Stomach (tissue), 9 donors: ENCODE results near the gene ZNF81. TPM values are rescaled to one million over a fixed set of nuclear protein-coding genes. Genes with fewer than 3 reads are reported as not detected.
"Not testable (repeated sequence)": the region's sequence is repeated elsewhere in the genome, so short reads cannot be mapped to it uniquely, and the experiment has no call there.

Experiments
- DNase-seq, 2 donors: peaks; one replicate each; pipeline versions ENCODE4 v3.0.0 to v3.0.0-alpha.2; 2013 to 2019
- H3K27ac ChIP-seq, 5 donors: fragments of 200-600 bp in 4 of 5; sonication (generic) in 4 of 5; one replicate each; pipeline ENCODE4 v1.5.1; 2013 to 2019; ENCODE audit warnings: mild to moderate bottlenecking in 1 of 5, moderate library complexity in 1 of 5
- H3K27me3 ChIP-seq, 3 donors: fragments of 200-600 bp; sonication (generic); one replicate each; pipeline ENCODE4 v1.5.1; 2017 to 2019; ENCODE audit warnings: mixed run types in 1 of 3
- H3K36me3 ChIP-seq, 4 donors: fragments of 200-600 bp; sonication (generic); 1 replicate in 3 of 4; 2 replicates in 1 of 4; pipeline ENCODE4 v1.5.1; 2016 to 2019
- H3K4me1 ChIP-seq, 4 donors: fragments of 200-600 bp; sonication (generic); one replicate each; pipeline ENCODE4 v1.5.1; 2016 to 2019
- H3K4me3 ChIP-seq, 4 donors: fragments of 200-600 bp; sonication (generic) in 3 of 4; one replicate each; pipeline ENCODE4 v1.5.1; 2016 to 2019; ENCODE audit warnings: mild to moderate bottlenecking in 1 of 4
- H3K9me3 ChIP-seq, 4 donors: fragments of 200-600 bp; sonication (generic); one replicate each; pipeline ENCODE4 v1.5.1; 2016 to 2019
- EP300 ChIP-seq: sonication (generic); formaldehyde crosslinking; IDR thresholded peaks from one replicate; pipeline ENCODE4 v1.6.1; 2017; ENCODE audit warnings: antibody characterized with exemption
- POLR2A ChIP-seq, 4 donors: fragments of 450-650 bp; IDR thresholded peaks; one replicate each; pipeline ENCODE4 v1.6.1; 2016; ENCODE audit warnings: antibody characterized with exemption in 4 of 4, control low read depth in 2 of 4, mild to moderate bottlenecking in 1 of 4, moderate library complexity in 1 of 4
- POLR2AphosphoS5 ChIP-seq, 3 donors: sonication (generic); formaldehyde crosslinking; IDR thresholded peaks; one replicate each; pipeline ENCODE4 v1.6.1; 2016; ENCODE audit warnings: antibody characterized with exemption in 3 of 3
- WGBS, 5 donors: extraction: QIAGEN DNeasy Blood & Tissue Kit in 3 of 5; methylation state at CpG; one replicate each; pipeline versions ENCODE4 v1.1.5 to v1.1.7; 2013 to 2018; 5-methylcytosine and 5-hydroxymethylcytosine counted together
- intact Hi-C: fragments of 100-400 bp; cut with DNase I; formaldehyde crosslinking; loops from one replicate; pipeline ENCODE4 v1.15.1; 2023; ENCODE audit warnings: low total_unique reads
- polyA plus RNA-seq, 3 donors: library from polyadenylated mRNA; stranded (reverse); fragments of 200-250 nt; gene quantifications; one replicate each; pipeline ENCODE4 v1.2.3, GENCODE V29; 2013
- total RNA-seq, 5 donors: library from RNA; depleted of rRNA; stranded (reverse); fragments of >200 nt; gene quantifications; one replicate each; pipeline versions ENCODE4 v1.1.0 to v1.2.3, GENCODE V29; 2014 to 2016
- TF ChIP-seq, protein P1 (sequence below), 7 experiments: fragments of 450-650 bp in 4 of 7; fragments of 200-600 bp in 3 of 7; sonication (generic) in 3 of 7; IDR thresholded peaks; one replicate each; pipeline ENCODE4 v1.5.1; 2016 to 2019; ENCODE audit warnings: antibody characterized with exemption in 7 of 7, control low read depth in 2 of 7, mild to moderate bottlenecking in 1 of 7
- donor health status: healthy with polysubstance abuse.
- donor health status: Bipolar disorder and iron deficiency.
- donor health status: healthy.

Gene ZNF81
- total and polyA plus RNA-seq, 8 donors: 0.46 to 10.5 (median 2.5) TPM

DNA sequence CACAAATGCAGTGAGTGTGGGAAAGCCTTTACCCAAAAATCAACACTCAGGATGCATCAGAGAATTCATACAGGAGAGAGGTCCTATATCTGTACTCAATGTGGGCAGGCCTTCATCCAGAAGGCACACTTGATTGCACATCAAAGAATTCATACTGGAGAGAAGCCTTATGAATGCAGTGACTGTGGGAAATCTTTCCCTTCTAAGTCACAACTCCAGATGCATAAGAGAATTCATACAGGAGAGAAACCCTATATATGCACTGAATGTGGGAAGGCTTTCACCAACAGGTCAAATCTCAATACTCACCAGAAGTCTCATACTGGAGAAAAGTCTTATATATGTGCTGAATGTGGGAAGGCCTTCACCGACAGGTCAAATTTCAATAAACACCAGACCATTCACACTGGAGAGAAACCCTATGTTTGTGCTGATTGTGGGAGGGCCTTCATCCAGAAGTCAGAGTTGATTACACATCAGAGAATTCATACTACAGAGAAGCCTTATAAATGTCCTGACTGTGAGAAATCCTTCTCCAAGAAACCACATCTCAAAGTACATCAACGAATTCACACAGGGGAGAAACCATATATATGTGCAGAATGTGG is 79.3 kb downstream of the ZNF81 start:
- H3K36me3 ChIP-seq: peaks cover 0 to 26% (median 17%) of the 10 kb centered on the region in 4 donors
- 72 to 100% (median 93%) methylated on average over 2 of the region's 2 CpGs for WGBS, 5 donors
- H3K27ac ChIP-seq: no peak overlapping the region
- intact Hi-C loops: no loop called here
- no peaks in the 10 kb centered on the region for H3K4me1 ChIP-seq
- DNase-seq: no peak
- peaks cover 0 to 70% (median 53%) of the 10 kb centered on the region in 4 donors for H3K9me3 ChIP-seq
- TF ChIP-seq EP300 (no peak), POLR2AphosphoS5 (IDR thresholded peaks at IDR 0.05) (no peak), POLR2A (IDR thresholded peaks at IDR 0.05) (no peak)
- TF ChIP-seq, protein P1, sequence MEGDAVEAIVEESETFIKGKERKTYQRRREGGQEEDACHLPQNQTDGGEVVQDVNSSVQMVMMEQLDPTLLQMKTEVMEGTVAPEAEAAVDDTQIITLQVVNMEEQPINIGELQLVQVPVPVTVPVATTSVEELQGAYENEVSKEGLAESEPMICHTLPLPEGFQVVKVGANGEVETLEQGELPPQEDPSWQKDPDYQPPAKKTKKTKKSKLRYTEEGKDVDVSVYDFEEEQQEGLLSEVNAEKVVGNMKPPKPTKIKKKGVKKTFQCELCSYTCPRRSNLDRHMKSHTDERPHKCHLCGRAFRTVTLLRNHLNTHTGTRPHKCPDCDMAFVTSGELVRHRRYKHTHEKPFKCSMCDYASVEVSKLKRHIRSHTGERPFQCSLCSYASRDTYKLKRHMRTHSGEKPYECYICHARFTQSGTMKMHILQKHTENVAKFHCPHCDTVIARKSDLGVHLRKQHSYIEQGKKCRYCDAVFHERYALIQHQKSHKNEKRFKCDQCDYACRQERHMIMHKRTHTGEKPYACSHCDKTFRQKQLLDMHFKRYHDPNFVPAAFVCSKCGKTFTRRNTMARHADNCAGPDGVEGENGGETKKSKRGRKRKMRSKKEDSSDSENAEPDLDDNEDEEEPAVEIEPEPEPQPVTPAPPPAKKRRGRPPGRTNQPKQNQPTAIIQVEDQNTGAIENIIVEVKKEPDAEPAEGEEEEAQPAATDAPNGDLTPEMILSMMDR (IDR thresholded peaks at IDR 0.05): no peak
- H3K4me3 ChIP-seq: no peak overlapping the region
- H3K27me3 ChIP-seq: no peaks in the 10 kb centered on the region

DNA sequence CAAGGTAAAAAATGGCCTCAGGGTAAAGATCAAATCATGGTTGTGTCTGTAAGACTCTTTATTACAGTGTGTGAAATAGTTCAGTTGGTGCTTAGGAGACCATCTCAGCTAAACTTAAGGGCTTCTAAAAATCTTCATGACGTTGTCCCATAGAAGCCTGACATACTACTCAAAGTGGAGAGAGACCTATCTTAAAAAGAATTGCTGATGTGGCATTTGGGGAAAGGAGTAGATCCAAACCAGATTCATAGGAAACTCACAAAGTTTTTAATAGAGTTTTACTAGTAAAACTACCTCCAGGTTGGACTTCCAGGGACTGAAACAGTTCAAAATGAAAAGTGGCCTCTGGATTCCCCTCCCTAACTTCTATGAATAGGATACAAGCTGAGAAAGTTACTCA is 81.6 kb downstream of the ZNF81 start:
- Histone ChIP-seq H3K4me3 (no peak overlapping the region), H3K4me1 (no peaks in the 10 kb centered on the region), H3K27ac (no peak overlapping the region), H3K9me3 (peaks cover 0 to 68% (median 52%) of the 10 kb centered on the region in 4 donors), H3K27me3 (no peaks in the 10 kb centered on the region), H3K36me3 (peaks cover 0 to 26% (median 17%) of the 10 kb centered on the region in 4 donors)
- intact Hi-C loops: no loop called here
- 74 to 100% (median 91%) methylated on average over 1 of the region's 1 CpG for WGBS, 5 donors
- no peak for DNase-seq
- TF ChIP-seq POLR2A (IDR thresholded peaks at IDR 0.05) (no peak), EP300 (no peak), POLR2AphosphoS5 (IDR thresholded peaks at IDR 0.05) (no peak)
- TF ChIP-seq, protein P1 (IDR thresholded peaks at IDR 0.05): no peak

DNA sequence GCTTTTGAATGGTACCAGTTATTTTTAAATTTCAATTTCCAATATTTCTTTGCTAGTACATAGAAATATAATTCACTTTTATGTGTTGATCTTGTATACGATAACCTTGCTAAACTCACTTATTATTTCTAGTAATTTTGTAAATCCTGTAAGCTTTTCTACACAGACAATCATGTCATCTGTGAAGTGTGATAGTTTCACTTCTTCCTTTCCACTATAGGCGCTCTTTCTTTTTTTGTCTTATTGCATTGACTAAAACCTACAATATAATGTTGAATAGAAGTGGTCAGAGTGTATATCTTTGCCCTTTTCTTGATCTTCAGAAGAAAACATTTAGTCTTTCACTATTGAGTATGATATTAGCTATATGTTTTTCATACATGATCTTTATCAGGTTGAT is 90.5 kb downstream of the ZNF81 start:
- no peaks in the 10 kb centered on the region for H3K36me3 ChIP-seq
- H3K27me3 ChIP-seq: no peaks in the 10 kb centered on the region
- TF ChIP-seq POLR2AphosphoS5 (IDR thresholded peaks at IDR 0.05) (no peak), EP300 (no peak), POLR2A (IDR thresholded peaks at IDR 0.05) (no peak)
- TF ChIP-seq, protein P1 (IDR thresholded peaks at IDR 0.05): no peak
- H3K27ac ChIP-seq: no peak overlapping the region
- H3K4me3 ChIP-seq: no peak overlapping the region
- H3K9me3 ChIP-seq: no peaks in the 10 kb centered on the region
- 77 to 97% (median 89%) methylated on average over 2 of the region's 2 CpGs for WGBS, 5 donors
- DNase-seq: no peak
- no peaks in the 10 kb centered on the region for H3K4me1 ChIP-seq
- intact Hi-C loops: no loop called here

DNA sequence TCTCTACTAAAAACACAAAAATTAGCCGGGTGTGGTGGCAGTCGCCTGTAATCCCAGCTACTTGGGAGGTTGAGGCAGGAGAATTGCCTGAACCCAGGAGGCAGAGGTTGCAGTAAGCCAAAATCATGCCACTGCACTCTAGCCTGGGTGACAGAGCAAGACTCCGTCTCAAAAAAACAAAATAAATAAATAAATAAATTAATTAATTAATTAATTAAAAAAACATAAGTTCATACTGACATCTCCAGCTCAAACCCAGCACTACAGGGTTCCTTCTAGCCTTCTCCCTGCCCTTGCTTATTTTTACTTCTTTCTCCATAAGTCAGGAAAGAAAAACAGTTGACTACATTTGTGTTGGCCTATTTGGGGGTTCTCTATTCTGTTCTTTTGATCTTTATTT is 95.3 kb downstream of the ZNF81 start:
- H3K4me3 ChIP-seq, H3K27me3 ChIP-seq, H3K9me3 ChIP-seq, H3K4me1 ChIP-seq, H3K36me3 ChIP-seq, DNase-seq, H3K27ac ChIP-seq, intact Hi-C loops: not testable (repeated sequence)
- WGBS, 5 donors: 79 to 95% (median 85%) methylated on average over 3 of the region's 3 CpGs

GRCh38 chrX:47933946-47934345 is 97.2 kb downstream of the ZNF81 start:
- no peaks in the 10 kb centered on the region for H3K4me1 ChIP-seq
- TF ChIP-seq, protein P1 (IDR thresholded peaks at IDR 0.05): no peak
- TF ChIP-seq EP300: no peak
- TF ChIP-seq POLR2A (IDR thresholded peaks at IDR 0.05): no peak
- TF ChIP-seq POLR2AphosphoS5 (IDR thresholded peaks at IDR 0.05): no peak
- no peak overlapping the region for H3K27ac ChIP-seq
- no peaks in the 10 kb centered on the region for H3K27me3 ChIP-seq
- peaks cover 0 to 17% (median 6%) of the 10 kb centered on the region in 4 donors for H3K9me3 ChIP-seq
- H3K4me3 ChIP-seq: no peak overlapping the region
- 53 to 75% (median 60%) methylated on average over 5 of the region's 5 CpGs for WGBS, 5 donors
- DNase-seq: no peak
- no peaks in the 10 kb centered on the region for H3K36me3 ChIP-seq
- intact Hi-C loops: no loop called here
